K562 (cell line): ENCODE measurements around the gene PCBP2. TPM values are rescaled to one million over a fixed set of nuclear protein-coding genes. Genes with fewer than 3 reads are reported as not detected.

Experiments
- BCL6 ChIP-seq: fragments of 250-450 bp; sonication (Bioruptor Pico); IDR thresholded peaks from 2 replicates; pipeline ENCODE4 v1.4.0; 2020
- CAMTA2 ChIP-seq: fragments of 250-450 bp; sonication (Bioruptor Pico); conservative IDR thresholded peaks from 2 replicates; pipeline ENCODE4 v1.5.1; 2022
- CBFB ChIP-seq: sonication (generic); formaldehyde crosslinking; IDR thresholded peaks from 2 replicates; pipeline ENCODE4 v1.4.0; 2020; ENCODE audit warnings: mild to moderate bottlenecking, missing genetic modification reagents
- ELF1 ChIP-seq: fragments of 200-800 bp; sonication (Bioruptor generic); IDR thresholded peaks from 2 replicates; pipeline ENCODE4 v1.6.1; 2016; ENCODE audit warnings: missing genetic modification characterization, missing compliant biosample characterization
- EWSR1 ChIP-seq: fragments of 450-650 bp; IDR thresholded peaks from 2 replicates; pipeline ENCODE4 v1.6.1; 2018; ENCODE audit warnings: borderline replicate concordance, mild to moderate bottlenecking, low read depth, moderate library complexity; ENCODE audit not compliant: partially characterized antibody
- HLTF ChIP-seq: fragments of 450-650 bp; IDR thresholded peaks from 2 replicates; pipeline ENCODE4 v1.6.1; 2016
- HOXB6 ChIP-seq: fragments of 250-450 bp; sonication (Bioruptor Pico); IDR thresholded peaks from 2 replicates; pipeline ENCODE4 v1.5.1; 2022; ENCODE audit warnings: mild to moderate bottlenecking, borderline replicate concordance
- KDM2B ChIP-seq: fragments of 250-450 bp; sonication (Bioruptor Pico); IDR thresholded peaks from 2 replicates; pipeline ENCODE4 v1.8.0; 2021; ENCODE audit warnings: mild to moderate bottlenecking, moderate library complexity
- LARP7 ChIP-seq: fragments of 450-650 bp; IDR thresholded peaks from 2 replicates; pipeline ENCODE4 v1.6.1; 2016
- NCOA2 ChIP-seq, 2 experiments: fragments of 450-650 bp; IDR thresholded peaks; 2 replicates each; pipeline ENCODE4 v1.6.1; 2018; ENCODE audit warnings: mild to moderate bottlenecking in 2 of 2, moderate library complexity in 1 of 2; ENCODE audit not compliant: partially characterized antibody in 2 of 2
- NCOR1 ChIP-seq: fragments of 450-650 bp; IDR thresholded peaks from 2 replicates; pipeline ENCODE4 v1.6.1; 2016; ENCODE audit warnings: mild to moderate bottlenecking, moderate library complexity
- PHB2 ChIP-seq: fragments of 450-650 bp; IDR thresholded peaks from 2 replicates; pipeline ENCODE4 v1.6.1; 2017; ENCODE audit warnings: low read depth
- PHF20 ChIP-seq: fragments of 450-650 bp; IDR thresholded peaks from 2 replicates; pipeline ENCODE4 v1.6.1; 2018; ENCODE audit not compliant: partially characterized antibody
- POLR2H ChIP-seq: IDR thresholded peaks from 2 replicates; pipeline ENCODE4 v1.6.1; 2016; ENCODE audit warnings: missing genetic modification characterization, low read depth, mild to moderate bottlenecking, control low read depth, missing compliant biosample characterization, moderate library complexity
- RAD51 ChIP-seq: fragments of 450-650 bp; IDR thresholded peaks from 2 replicates; pipeline ENCODE4 v1.7.1; 2016; ENCODE audit warnings: low read depth, mild to moderate bottlenecking, borderline replicate concordance
- RFX7 ChIP-seq: fragments of 250-450 bp; sonication (Bioruptor Pico); IDR thresholded peaks from 2 replicates; pipeline ENCODE4 v1.5.1; 2021; ENCODE audit warnings: mild to moderate bottlenecking
- STAT5B ChIP-seq: fragments of 250-450 bp; sonication (Bioruptor Pico); IDR thresholded peaks from 2 replicates; pipeline ENCODE4 v1.8.0; 2021; ENCODE audit warnings: mild to moderate bottlenecking, inconsistent platforms
- ZNF165 ChIP-seq: fragments of 250-450 bp; sonication (Bioruptor Pico); IDR thresholded peaks from 2 replicates; pipeline ENCODE4 v1.4.0; 2020; ENCODE audit warnings: borderline replicate concordance
- ZNF175 ChIP-seq: fragments of 200-800 bp; sonication (Bioruptor generic); IDR thresholded peaks from 2 replicates; pipeline ENCODE4 v1.6.1; 2016; ENCODE audit warnings: low read depth, mild to moderate bottlenecking, missing genetic modification characterization, missing compliant biosample characterization
- ZNF324 ChIP-seq: fragments of 250-450 bp; sonication (Bioruptor Pico); IDR thresholded peaks from 2 replicates; pipeline ENCODE4 v1.4.0; 2020; ENCODE audit warnings: mild to moderate bottlenecking
- ZNF76 ChIP-seq: fragments of 250-450 bp; sonication (Bioruptor Pico); IDR thresholded peaks from 2 replicates; pipeline ENCODE4 v1.4.0; 2020; ENCODE audit warnings: mild to moderate bottlenecking, moderate library complexity, borderline replicate concordance
- ZZZ3 ChIP-seq: fragments of 450-650 bp; IDR thresholded peaks from 2 replicates; pipeline ENCODE4 v1.6.1; 2016; ENCODE audit warnings: antibody characterized with exemption, mild to moderate bottlenecking, moderate library complexity
- polyA plus RNA-seq, 8 experiments: library from polyadenylated mRNA; depleted of rRNA in 4 of 8; stranded (reverse) in 5 of 8; unstranded in 3 of 8; fragments of >200 nt; fragmentation: Nextera tagmentation in 2 of 8; fragmentation: Illumina TruSeq in 1 of 8; extraction: Ambion mirVana in 2 of 8; extraction: Trizol in 1 of 8; gene quantifications; 2 replicates each; pipeline versions ENCODE4 v1.2.1 to v1.2.3, GENCODE V29; 2011 to 2014; ENCODE audit warnings: inconsistent platforms in 1 of 8, missing spikeins in 1 of 8
- total RNA-seq, 7 experiments: library from RNA; depleted of rRNA in 6 of 7; stranded (reverse); fragments of >200 nt in 6 of 7; fragmentation: Illumina TruSeq in 2 of 7; extraction: Trizol in 2 of 7; gene quantifications; 2 replicates each; pipeline versions ENCODE4 v1.2.1 to v1.2.3, GENCODE V29; 2011 to 2021; ENCODE audit warnings: low replicate concordance in 1 of 7
- TF ChIP-seq, protein P1 (sequence below): sonication (generic); formaldehyde crosslinking; IDR thresholded peaks from 2 replicates; pipeline ENCODE4 v1.8.1; 2023; ENCODE audit warnings: mild to moderate bottlenecking, missing genetic modification reagents
- TF ChIP-seq, protein P2 (sequence below): fragments of 250-450 bp; sonication (Bioruptor Pico); IDR thresholded peaks from 2 replicates; pipeline ENCODE4 v1.8.0; 2021; ENCODE audit warnings: mild to moderate bottlenecking, moderate library complexity
- TF ChIP-seq, protein P3 (sequence below): IDR thresholded peaks from 2 replicates; pipeline ENCODE4 v1.6.1; 2011; ENCODE audit not compliant: insufficient read length; ENCODE audit errors: extremely low read depth

PCBP2 gene
- total and polyA plus RNA-seq, 9 of the 15 experiments (the other 6 are each of a cell fraction or from before 2014, with no cell fraction given) = 137 to 831 (median 328) TPM

DNA sequence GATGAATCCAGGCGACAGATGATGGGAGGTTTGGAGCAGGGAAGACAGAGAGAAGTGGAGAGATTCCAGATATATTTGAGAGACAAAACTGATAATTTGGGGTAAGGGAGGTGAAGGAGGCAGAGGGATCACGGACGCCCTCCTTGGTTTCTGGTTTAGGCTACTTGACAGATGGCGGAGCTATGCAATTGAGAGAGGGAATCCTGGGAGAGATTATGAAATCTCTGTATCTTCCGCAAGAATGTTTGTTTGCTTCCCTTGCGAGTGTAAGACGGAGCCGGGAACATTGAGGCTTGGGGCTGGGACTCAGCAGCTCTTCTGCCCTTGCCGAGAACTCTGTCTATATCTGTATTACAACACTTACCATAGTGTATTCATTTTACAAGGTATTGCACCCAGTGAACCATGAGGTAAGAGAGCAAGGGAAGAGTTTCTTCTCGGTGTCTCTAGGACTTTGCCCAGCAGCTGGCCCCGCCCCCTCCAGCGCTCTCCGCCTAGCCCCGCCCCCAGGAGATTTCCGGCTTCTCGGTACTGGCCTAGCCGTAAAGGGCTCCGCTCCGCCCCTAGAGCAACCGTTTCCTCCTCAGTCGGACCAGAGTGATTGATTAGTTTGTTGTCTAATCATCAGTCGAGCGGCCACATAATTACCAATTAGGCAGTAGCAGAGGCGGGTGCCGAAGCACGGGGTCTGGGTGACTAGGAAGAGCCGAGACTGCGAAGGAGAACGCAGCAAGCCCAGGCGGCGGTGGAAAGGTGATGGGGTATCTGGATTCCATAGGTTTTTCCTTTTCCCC is 10.7 kb upstream of the PCBP2 start, which contains the start of gene PRR13 (continued):
- 0 out of 2 replicates have a peak, but pooled peaks have one; percentile 17 for TF ChIP-seq PHB2
- no peak for TF ChIP-seq ZZZ3
- TF ChIP-seq NCOR1 = no peak
- TF ChIP-seq, protein P1, sequence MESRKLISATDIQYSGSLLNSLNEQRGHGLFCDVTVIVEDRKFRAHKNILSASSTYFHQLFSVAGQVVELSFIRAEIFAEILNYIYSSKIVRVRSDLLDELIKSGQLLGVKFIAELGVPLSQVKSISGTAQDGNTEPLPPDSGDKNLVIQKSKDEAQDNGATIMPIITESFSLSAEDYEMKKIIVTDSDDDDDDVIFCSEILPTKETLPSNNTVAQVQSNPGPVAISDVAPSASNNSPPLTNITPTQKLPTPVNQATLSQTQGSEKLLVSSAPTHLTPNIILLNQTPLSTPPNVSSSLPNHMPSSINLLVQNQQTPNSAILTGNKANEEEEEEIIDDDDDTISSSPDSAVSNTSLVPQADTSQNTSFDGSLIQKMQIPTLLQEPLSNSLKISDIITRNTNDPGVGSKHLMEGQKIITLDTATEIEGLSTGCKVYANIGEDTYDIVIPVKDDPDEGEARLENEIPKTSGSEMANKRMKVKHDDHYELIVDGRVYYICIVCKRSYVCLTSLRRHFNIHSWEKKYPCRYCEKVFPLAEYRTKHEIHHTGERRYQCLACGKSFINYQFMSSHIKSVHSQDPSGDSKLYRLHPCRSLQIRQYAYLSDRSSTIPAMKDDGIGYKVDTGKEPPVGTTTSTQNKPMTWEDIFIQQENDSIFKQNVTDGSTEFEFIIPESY (CRISPR knock-in tag) = no peak
- peak; percentile 64; the same call in 1 of the 2 replicates for TF ChIP-seq ZNF175
- no peak for TF ChIP-seq STAT5B
- TF ChIP-seq ZNF324 (CRISPR knock-in tag) = no peak
- TF ChIP-seq LARP7 = no peak
- TF ChIP-seq ZNF165 (CRISPR knock-in tag) = no peak
- TF ChIP-seq CAMTA2 = no peak
- peak; percentile 89 for TF ChIP-seq ELF1
- TF ChIP-seq ZNF76 (CRISPR knock-in tag) = no peak
- TF ChIP-seq, protein P2, sequence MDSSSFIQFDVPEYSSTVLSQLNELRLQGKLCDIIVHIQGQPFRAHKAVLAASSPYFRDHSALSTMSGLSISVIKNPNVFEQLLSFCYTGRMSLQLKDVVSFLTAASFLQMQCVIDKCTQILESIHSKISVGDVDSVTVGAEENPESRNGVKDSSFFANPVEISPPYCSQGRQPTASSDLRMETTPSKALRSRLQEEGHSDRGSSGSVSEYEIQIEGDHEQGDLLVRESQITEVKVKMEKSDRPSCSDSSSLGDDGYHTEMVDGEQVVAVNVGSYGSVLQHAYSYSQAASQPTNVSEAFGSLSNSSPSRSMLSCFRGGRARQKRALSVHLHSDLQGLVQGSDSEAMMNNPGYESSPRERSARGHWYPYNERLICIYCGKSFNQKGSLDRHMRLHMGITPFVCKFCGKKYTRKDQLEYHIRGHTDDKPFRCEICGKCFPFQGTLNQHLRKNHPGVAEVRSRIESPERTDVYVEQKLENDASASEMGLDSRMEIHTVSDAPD (CRISPR knock-in tag) = no peak
- TF ChIP-seq, protein P3, sequence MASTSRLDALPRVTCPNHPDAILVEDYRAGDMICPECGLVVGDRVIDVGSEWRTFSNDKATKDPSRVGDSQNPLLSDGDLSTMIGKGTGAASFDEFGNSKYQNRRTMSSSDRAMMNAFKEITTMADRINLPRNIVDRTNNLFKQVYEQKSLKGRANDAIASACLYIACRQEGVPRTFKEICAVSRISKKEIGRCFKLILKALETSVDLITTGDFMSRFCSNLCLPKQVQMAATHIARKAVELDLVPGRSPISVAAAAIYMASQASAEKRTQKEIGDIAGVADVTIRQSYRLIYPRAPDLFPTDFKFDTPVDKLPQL = no peak
- TF ChIP-seq PHF20 = no peak
- no peak for TF ChIP-seq NCOA2 (IDR thresholded peaks at IDR 0.05; ENCODE audit: partially characterized antibody in 2 of 2)
- TF ChIP-seq KDM2B (CRISPR knock-in tag) = no peak
- no peak for TF ChIP-seq HLTF
- TF ChIP-seq RAD51 = 0 out of 2 replicates have a peak, but pooled peaks have one; percentile 28
- no peak for TF ChIP-seq BCL6 (CRISPR knock-in tag)
- TF ChIP-seq POLR2H (tag) = peak; percentile 96
- no peak for TF ChIP-seq EWSR1
- no peak for TF ChIP-seq HOXB6 (CRISPR knock-in tag)
- TF ChIP-seq RFX7 (CRISPR knock-in tag) = no peak
- no peak for TF ChIP-seq CBFB
